GM19395 (cell line): Measurements from ENCODE around the gene KCNG1.
"Not testable (repeated sequence)": the region's sequence is repeated elsewhere in the genome, so short reads cannot be mapped to it uniquely, and the experiment has no call there.

Experiments used
- ATAC-seq: cut with Tn5 transposase; IDR thresholded peaks from one replicate; pipeline ENCODE4 v1.9.1; 2021; ENCODE audit warnings: mild to moderate bottlenecking, moderate library complexity; ENCODE audit not compliant: unreplicated experiment

Gene KCNG1

GRCh38 chr20:50987493-50988210 lies 35.3 kb downstream of the KCNG1 start:
- ATAC-seq: peak; percentile 74

- ATAC-seq: no peak
Measured at GRCh38 chr20:50983321-50983720, 39.6 kb downstream of the KCNG1 start.

- ATAC-seq: no peak
Measured at GRCh38 chr20:50982363-50982762, 40.5 kb downstream of the KCNG1 start.

GRCh38 chr20:50981714-50982048 lies 41.2 kb downstream of the KCNG1 start:
- ATAC-seq: no peak

- peak; percentile 56 for ATAC-seq
Measured at GRCh38 chr20:50980851-50981713, 41.8 kb downstream of the KCNG1 start.

GRCh38 chr20:50980071-50980681 lies 42.7 kb downstream of the KCNG1 start:
- no peak for ATAC-seq

GRCh38 chr20:50978533-50978932 lies 44.4 kb downstream of the KCNG1 start:
- not testable (repeated sequence) for ATAC-seq

- no peak for ATAC-seq
Measured at GRCh38 chr20:50977066-50978021, 45.6 kb downstream of the KCNG1 start.

GRCh38 chr20:50975701-50976330 lies 47.1 kb downstream of the KCNG1 start:
- no peak for ATAC-seq

GRCh38 chr20:50969912-50970311 lies 53.0 kb downstream of the KCNG1 start:
- ATAC-seq: no peak

- ATAC-seq: no peak
Measured at GRCh38 chr20:50969435-50969834, 53.5 kb downstream of the KCNG1 start.

- no peak for ATAC-seq
Measured at GRCh38 chr20:50968289-50968688, 54.6 kb downstream of the KCNG1 start.

GRCh38 chr20:50967586-50967985 lies 55.3 kb downstream of the KCNG1 start:
- ATAC-seq: no peak

GRCh38 chr20:50959543-50960126 lies 63.3 kb downstream of the KCNG1 start:
- ATAC-seq: no peak

- peak; percentile 86 for ATAC-seq
Measured at GRCh38 chr20:50958615-50959542, 64.0 kb downstream of the KCNG1 start, which contains the start of gene MOCS3. MOCS3 (plus strand) TSS chr20:50958818; CDS start chr20:50958843, 25 bp downstream.

GRCh38 chr20:50957798-50958614 lies 64.9 kb downstream of the KCNG1 start, which contains the start of gene DPM1:
DPM1 (minus strand) TSS chr20:50958532; CDS start chr20:50958523, 9 bp downstream.
- ATAC-seq: peak; percentile 85

GRCh38 chr20:50957276-50957675 lies 65.6 kb downstream of the KCNG1 start:
- no peak for ATAC-seq

GRCh38 chr20:50953821-50954220 lies 69.1 kb downstream of the KCNG1 start:
- ATAC-seq: no peak
